Neutrophil (primary cell): ENCODE data around the gene TMA16.

ENCODE experiments used
- H3K27ac ChIP-seq: fragments of 200-600 bp; sonication (generic); 2 replicates; pipeline ENCODE4 v1.5.1; 2016; ENCODE audit warnings: mild to moderate bottlenecking, moderate library complexity
- H3K27me3 ChIP-seq: fragments of 200-600 bp; sonication (generic); 2 replicates; pipeline ENCODE4 v1.6.0; 2016; ENCODE audit warnings: mild to moderate bottlenecking
- H3K36me3 ChIP-seq: fragments of 200-600 bp; sonication (generic); 2 replicates; pipeline ENCODE4 v1.5.1; 2017
- H3K4me1 ChIP-seq, 2 experiments: fragments of 200-600 bp in 1 of 2; sonication (generic) in 1 of 2; 1 replicate in 1 of 2; 2 replicates in 1 of 2; pipeline versions ENCODE4 v1.5.1 to v1.6.1; 2013 to 2016; ENCODE audit warnings: low read depth in 1 of 2, low read length in 1 of 2, mild to moderate bottlenecking in 1 of 2, moderate library complexity in 1 of 2; ENCODE audit not compliant: control insufficient read depth in 1 of 2, insufficient read depth in 1 of 2
- H3K4me3 ChIP-seq, 2 experiments: fragments of 200-600 bp in 1 of 2; sonication (generic) in 1 of 2; 1 replicate in 1 of 2; 2 replicates in 1 of 2; pipeline ENCODE4 v1.5.1; 2013 to 2016; ENCODE audit warnings: low read depth in 1 of 2, low read length in 1 of 2, mild to moderate bottlenecking in 1 of 2, moderate library complexity in 1 of 2
- H3K9me3 ChIP-seq: fragments of 200-600 bp; sonication (generic); 2 replicates; pipeline ENCODE4 v1.5.1; 2016
- CTCF ChIP-seq: fragments of 200-600 bp; sonication (generic); IDR thresholded peaks from 2 replicates; pipeline ENCODE4 v1.5.1; 2016; ENCODE audit warnings: antibody characterized with exemption

TMA16 gene

GRCh38 chr4:163467082-163467770 lies 27.3 kb upstream of the TMA16 start:
- Histone ChIP-seq H3K4me1 (peaks cover 6 to 16% of the 10 kb centered on the region in 2 experiments), H3K9me3 (no peaks in the 10 kb centered on the region), H3K27me3 (peaks cover 18% of the 10 kb centered on the region), H3K4me3 (no peak overlapping the region), H3K36me3 (no peaks in the 10 kb centered on the region), H3K27ac (no peak overlapping the region)
- no peak for TF ChIP-seq CTCF

GRCh38 chr4:163470391-163470790 lies 24.1 kb upstream of the TMA16 start:
- H3K4me3 ChIP-seq, result no peak overlapping the region
- H3K27ac ChIP-seq, result no peak overlapping the region
- peaks cover 12% of the 10 kb centered on the region for H3K27me3 ChIP-seq
- no peaks in the 10 kb centered on the region for H3K36me3 ChIP-seq
- no peak for TF ChIP-seq CTCF
- peaks cover 6 to 16% of the 10 kb centered on the region in 2 experiments for H3K4me1 ChIP-seq
- no peaks in the 10 kb centered on the region for H3K9me3 ChIP-seq

- peaks cover 20% of the 10 kb centered on the region for H3K27me3 ChIP-seq
- TF ChIP-seq CTCF, result no peak
- H3K36me3 ChIP-seq, result no peaks in the 10 kb centered on the region
- H3K4me3 ChIP-seq, result no peak overlapping the region
- no peak overlapping the region for H3K27ac ChIP-seq
- no peaks in the 10 kb centered on the region for H3K9me3 ChIP-seq
- peaks cover 6 to 16% of the 10 kb centered on the region in 2 experiments for H3K4me1 ChIP-seq
Measured at GRCh38 chr4:163473130-163473529, 21.4 kb upstream of the TMA16 start.

- no peak for TF ChIP-seq CTCF
- no peaks in the 10 kb centered on the region for H3K9me3 ChIP-seq
Measured at GRCh38 chr4:163473576-163473975, 20.9 kb upstream of the TMA16 start, which contains the start of gene TKTL2. TSS of gene TKTL2 (minus strand) at chr4:163473754. CDS start at chr4:163473734, 20 bp downstream.

GRCh38 chr4:163474027-163474426 lies 20.5 kb upstream of the TMA16 start:
- TF ChIP-seq CTCF, result no peak
- Histone ChIP-seq H3K9me3 (no peaks in the 10 kb centered on the region), H3K27ac (no peak overlapping the region), H3K4me3 (no peak overlapping the region), H3K36me3 (no peaks in the 10 kb centered on the region), H3K4me1 (peaks cover 6 to 16% of the 10 kb centered on the region in 2 experiments), H3K27me3 (peaks cover 20% of the 10 kb centered on the region)

More at GRCh38 chr4:163473576-163473975, 20.9 kb upstream of the TMA16 start, which contains the start of gene TKTL2:
- H3K27ac ChIP-seq, result no peak within 1 kb of the TSS
- peaks cover 20% of the 10 kb centered on the region for H3K27me3 ChIP-seq
- peaks cover 6 to 16% of the 10 kb centered on the region in 2 experiments for H3K4me1 ChIP-seq
- H3K4me3 ChIP-seq, result no peak within 1 kb of the TSS
- H3K36me3 ChIP-seq, result no peaks in the 10 kb centered on the region
